HG03139 (cell line): ENCODE data around the gene MED12L.

ENCODE experiments used
- ATAC-seq: cut with Tn5 transposase; IDR thresholded peaks from one replicate; pipeline ENCODE4 v1.9.1; 2021; ENCODE audit not compliant: unreplicated experiment

The MED12L gene

GRCh38 chr3:151436675-151437446 is 351.4 kb downstream of the MED12L start:
- no peak for ATAC-seq

GRCh38 chr3:151437906-151438305 is 352.4 kb downstream of the MED12L start:
- ATAC-seq, result no peak

GRCh38 chr3:151439652-151440125 is 354.2 kb downstream of the MED12L start:
- ATAC-seq, result no peak

GRCh38 chr3:151440940-151441339 is 355.5 kb downstream of the MED12L start:
- no peak for ATAC-seq

- ATAC-seq, result no peak
Observed at GRCh38 chr3:151443583-151443982, 358.1 kb downstream of the MED12L start.

- no peak for ATAC-seq
Observed at GRCh38 chr3:151445273-151446001, 360.0 kb downstream of the MED12L start.

GRCh38 chr3:151446002-151446340 is 360.5 kb downstream of the MED12L start:
- ATAC-seq, result no peak

GRCh38 chr3:151452368-151452767 is 366.9 kb downstream of the MED12L start:
- ATAC-seq, result no peak

GRCh38 chr3:151452841-151453240 is 367.4 kb downstream of the MED12L start:
- no peak for ATAC-seq

- no peak for ATAC-seq
Observed at GRCh38 chr3:151456065-151456464, 370.6 kb downstream of the MED12L start.

- ATAC-seq, result no peak
Observed at GRCh38 chr3:151459358-151459757, 373.9 kb downstream of the MED12L start.

GRCh38 chr3:151460228-151460627 is 374.8 kb downstream of the MED12L start:
- no peak for ATAC-seq

- ATAC-seq, result no peak
Observed at GRCh38 chr3:151460774-151461450, 375.4 kb downstream of the MED12L start, which contains the start of gene IGSF10. IGSF10 (minus strand) TSS chr3:151461061; CDS start chr3:151458709, 2,352 bp downstream.

- no peak for ATAC-seq
Observed at GRCh38 chr3:151462278-151462780, 376.9 kb downstream of the MED12L start.

- no peak for ATAC-seq
Observed at GRCh38 chr3:151462991-151463390, 377.5 kb downstream of the MED12L start.

- no peak for ATAC-seq
Observed at GRCh38 chr3:151467069-151467468, 381.6 kb downstream of the MED12L start.

GRCh38 chr3:151468284-151468917 is 382.9 kb downstream of the MED12L start:
- ATAC-seq, result no peak

- ATAC-seq, result no peak
Observed at GRCh38 chr3:151476344-151477018, 391.0 kb downstream of the MED12L start.

GRCh38 chr3:151477591-151478334 is 392.3 kb downstream of the MED12L start:
- no peak for ATAC-seq

- no peak for ATAC-seq
Observed at GRCh38 chr3:151478335-151478697, 392.9 kb downstream of the MED12L start.
